ENCODE data around the gene NR6A1. TPM values are rescaled to one million over a fixed set of nuclear protein-coding genes. Genes with fewer than 3 reads are reported as not detected.

Gene NR6A1
- total RNA-seq, 1 donor from 2014 or later, result 1.7 TPM

- no peak for ATAC-seq
Observed at GRCh38 chr9:124500796-124501611, 270.1 kb downstream of the NR6A1 start.

GRCh38 chr9:124500028-124500795 is 270.9 kb downstream of the NR6A1 start:
- ATAC-seq, result no peak

GRCh38 chr9:124499216-124499615 is 271.9 kb downstream of the NR6A1 start:
- no peak for ATAC-seq

GRCh38 chr9:124498499-124499146 is 272.5 kb downstream of the NR6A1 start:
- no peak for ATAC-seq

- ATAC-seq, result no peak
Observed at GRCh38 chr9:124498040-124498439, 273.1 kb downstream of the NR6A1 start.

- ATAC-seq, result no peak
Observed at GRCh38 chr9:124497441-124497840, 273.7 kb downstream of the NR6A1 start.

GRCh38 chr9:124496463-124496862 is 274.6 kb downstream of the NR6A1 start:
- no peak for ATAC-seq

- no peak for ATAC-seq
Observed at GRCh38 chr9:124496075-124496449, 275.0 kb downstream of the NR6A1 start.

- ATAC-seq, result no peak
Observed at GRCh38 chr9:124495126-124496074, 275.7 kb downstream of the NR6A1 start.

GRCh38 chr9:124493794-124494479 is 277.2 kb downstream of the NR6A1 start:
- ATAC-seq, result no peak

GRCh38 chr9:124493218-124493617 is 277.9 kb downstream of the NR6A1 start:
- ATAC-seq, result no peak

GRCh38 chr9:124492818-124493217 is 278.3 kb downstream of the NR6A1 start:
- ATAC-seq, result no peak

GRCh38 chr9:124491049-124491975 is 279.8 kb downstream of the NR6A1 start:
- no peak for ATAC-seq

- no peak for ATAC-seq
Observed at GRCh38 chr9:124490004-124490403, 281.1 kb downstream of the NR6A1 start.

GRCh38 chr9:124489222-124489621 is 281.9 kb downstream of the NR6A1 start:
- no peak for ATAC-seq

- no peak for ATAC-seq
Observed at GRCh38 chr9:124488641-124489210, 282.4 kb downstream of the NR6A1 start.

- no peak for ATAC-seq
Observed at GRCh38 chr9:124487260-124488182, 283.6 kb downstream of the NR6A1 start.

- no peak for ATAC-seq
Observed at GRCh38 chr9:124486778-124487259, 284.3 kb downstream of the NR6A1 start.

GRCh38 chr9:124485936-124486335 is 285.2 kb downstream of the NR6A1 start:
- no peak for ATAC-seq

Data from esophagus mucosa (tissue), 1 donor.